Retina (tissue), 1 donor: ENCODE data around the gene FAF2.

Experiments used
- DNase-seq: peaks from one replicate; pipeline ENCODE4 v3.0.0-alpha.2; 2016

Gene FAF2

DNA sequence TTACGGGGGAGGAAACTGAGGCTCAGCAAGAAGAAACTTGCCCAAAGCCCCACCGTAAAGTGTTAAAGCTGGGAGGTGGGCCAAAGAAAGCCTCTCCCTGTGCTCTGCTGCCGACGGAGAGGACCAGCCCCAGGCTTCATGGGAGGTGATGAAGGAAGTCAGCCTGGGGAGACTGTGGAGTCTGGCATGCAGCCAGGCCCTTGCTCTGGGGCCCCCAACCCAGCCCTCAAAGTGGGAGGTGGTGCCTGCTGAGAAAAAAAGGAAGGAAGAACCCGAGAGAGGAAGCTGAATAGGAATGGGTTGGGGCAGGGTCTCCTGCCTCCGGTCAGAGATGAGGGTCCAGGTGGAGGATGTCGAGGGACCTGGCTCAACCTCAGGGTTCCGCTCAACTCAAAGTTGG, 85.2 kb downstream of the FAF2 start:
- no peak for DNase-seq

DNA sequence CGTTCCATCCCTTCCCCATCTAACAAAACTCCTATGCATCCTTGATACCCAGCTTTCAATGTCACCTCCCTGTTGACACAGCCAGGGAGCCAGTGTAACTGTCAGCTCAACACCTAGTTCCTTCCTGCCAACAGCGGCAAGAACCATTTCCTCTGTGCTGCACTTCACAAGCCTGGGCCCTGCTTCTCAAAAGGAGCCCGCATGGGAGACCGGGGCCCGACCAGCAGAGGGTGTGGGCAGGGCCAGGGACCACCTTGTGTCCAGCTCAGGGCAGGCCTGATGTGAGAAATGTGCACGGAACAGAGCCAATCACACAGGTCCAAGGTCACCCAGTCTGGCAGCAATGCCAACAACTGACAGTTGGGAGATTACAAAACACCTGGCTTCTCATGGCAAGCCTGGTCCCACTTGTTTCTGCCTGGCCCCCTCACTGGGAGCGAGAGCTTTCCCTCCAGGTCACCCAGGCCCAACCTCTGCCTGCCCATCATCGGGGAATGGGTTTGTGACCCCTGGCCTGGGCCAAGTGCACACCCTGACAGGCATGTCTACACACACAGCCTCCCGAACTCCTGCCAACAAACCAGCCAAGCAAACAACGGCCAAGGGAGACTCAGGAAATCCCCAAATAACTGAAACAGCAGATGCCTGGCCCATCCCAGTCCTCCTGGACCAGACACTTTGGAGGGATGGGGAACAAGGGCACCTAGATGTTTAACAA, 85.9 kb downstream of the FAF2 start:
- no peak for DNase-seq

- DNase-seq: no peak
Observed at GRCh38 chr5:176534640-176535039, 86.5 kb downstream of the FAF2 start.

DNA sequence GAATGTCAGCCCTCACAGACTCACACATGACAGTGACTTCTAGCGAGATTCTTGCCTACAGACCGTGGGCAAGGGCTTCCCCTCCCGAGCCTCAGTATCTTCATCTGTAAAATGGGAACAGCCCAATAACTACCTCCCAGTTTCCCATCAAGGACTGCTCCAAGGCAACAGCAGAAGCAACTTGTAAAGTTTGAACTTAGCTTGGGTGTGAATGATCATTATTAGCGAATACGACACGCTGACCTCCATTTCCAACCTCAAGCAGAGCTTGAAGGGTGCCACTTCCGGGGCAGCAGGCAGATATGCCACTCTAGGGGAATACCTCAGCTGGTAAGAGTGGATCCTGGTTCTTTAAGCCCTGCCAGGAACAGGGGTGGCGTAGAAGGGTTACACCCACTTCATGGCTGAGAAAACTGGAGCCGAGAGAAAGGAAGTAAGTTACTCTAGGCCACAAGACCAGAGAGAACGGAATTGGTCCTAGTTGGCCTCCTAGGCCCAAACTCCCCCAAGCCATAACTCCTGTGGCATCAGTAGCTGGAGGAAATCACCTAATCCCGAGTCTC, 87.0 kb downstream of the FAF2 start:
- no peak for DNase-seq

DNA sequence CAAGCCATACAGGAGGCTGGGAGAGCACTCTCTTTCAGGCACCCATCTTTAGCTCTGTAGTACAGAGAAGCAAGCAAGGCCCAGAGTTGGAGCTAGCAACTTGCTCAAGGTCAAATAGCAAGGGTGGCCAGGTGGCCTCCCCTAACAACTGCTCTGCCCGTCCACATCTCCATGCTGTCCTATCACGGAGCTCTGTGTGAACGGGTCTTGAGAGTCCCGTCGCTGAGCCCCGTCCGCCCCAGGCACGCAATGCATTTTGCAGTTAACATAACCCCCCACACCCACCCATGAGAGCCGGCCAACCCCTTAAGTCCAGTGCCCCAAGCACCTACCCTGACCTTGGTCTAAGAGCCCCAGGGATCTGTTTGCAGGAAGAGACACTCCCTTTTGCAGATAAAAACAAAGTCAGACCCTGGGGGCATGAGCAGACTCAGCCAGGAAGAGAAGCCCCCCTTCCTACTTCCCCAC, 87.5 kb downstream of the FAF2 start:
- DNase-seq: no peak

DNA sequence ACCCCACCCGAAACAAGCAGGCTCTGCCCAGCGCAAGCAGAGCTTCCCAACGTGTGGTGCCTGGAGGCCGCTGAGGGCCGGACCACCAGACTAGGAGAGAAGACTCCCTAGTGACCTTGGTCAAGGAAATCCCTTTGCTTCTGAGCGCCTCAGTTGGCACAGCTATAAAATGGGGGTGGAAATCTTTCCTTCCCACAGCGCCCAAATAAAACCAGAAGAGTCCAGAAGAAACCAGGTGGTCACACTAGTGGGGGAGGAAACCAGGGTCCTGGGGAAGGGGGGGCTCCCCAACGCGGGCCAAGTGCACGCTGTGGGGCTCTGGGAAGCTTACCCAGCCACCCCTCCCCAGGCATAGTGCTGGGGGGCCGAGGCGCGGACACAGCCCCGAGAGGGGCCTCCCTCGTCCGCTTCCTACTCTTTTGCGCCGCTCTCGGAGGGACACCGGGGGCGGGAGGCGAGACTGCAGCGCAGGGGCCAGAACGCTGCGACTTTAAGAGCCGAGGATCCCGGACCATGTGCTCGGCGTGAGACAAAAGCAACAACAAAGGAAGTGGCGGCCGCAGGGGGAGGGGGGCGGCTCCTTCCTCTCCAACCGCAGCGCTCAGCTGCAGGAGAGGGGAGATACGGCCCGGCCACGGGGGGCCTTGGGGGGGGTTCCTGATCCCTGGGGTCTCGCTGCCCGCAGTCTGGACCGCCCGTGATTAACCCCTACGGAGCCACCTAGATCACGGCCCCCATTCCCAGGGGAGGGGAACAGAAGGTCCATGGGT, 88.1 kb downstream of the FAF2 start:
- peak; percentile 88 for DNase-seq

DNA sequence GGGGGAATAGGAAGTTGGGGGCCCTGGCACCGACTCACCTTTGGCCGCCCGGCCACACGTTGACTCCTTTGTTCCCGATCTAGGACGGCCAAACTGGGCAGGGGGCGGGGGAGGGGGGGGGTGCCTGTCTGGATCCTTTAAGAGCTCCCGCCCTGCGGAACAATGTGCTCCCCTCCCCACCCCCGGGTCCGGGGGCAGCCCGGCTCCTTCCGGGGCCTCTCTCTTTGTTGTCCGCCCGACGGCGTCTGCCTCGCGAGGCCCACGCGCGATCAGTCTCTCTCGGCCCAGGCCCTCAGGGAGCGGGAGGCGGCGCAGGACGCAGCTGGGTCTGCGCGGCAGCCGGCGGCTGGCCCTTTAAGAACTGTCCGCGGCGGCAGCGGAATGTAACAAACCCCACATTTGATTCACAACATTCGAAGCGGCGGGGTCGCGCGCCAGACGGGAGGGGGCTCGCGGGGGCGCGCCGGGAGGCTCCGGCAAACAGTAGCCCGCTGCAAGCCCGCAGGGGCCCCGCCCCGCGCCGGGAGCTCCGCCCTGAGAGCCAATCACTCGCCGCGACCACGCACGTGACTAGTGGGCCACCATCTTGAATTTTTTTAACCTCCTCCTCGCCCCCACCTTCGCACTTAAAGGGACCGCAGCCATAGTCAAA, 88.8 kb downstream of the FAF2 start, which contains the start of gene RNF44:
Gene RNF44 (minus strand): TSS at position 501 of the 652 bp plus-strand sequence. CDS start 4,930 bp downstream, outside the sequence.
- peak; percentile 98 for DNase-seq

GRCh38 chr5:176537554-176538229, 89.5 kb downstream of the FAF2 start:
- DNase-seq: peak; percentile 97

DNA sequence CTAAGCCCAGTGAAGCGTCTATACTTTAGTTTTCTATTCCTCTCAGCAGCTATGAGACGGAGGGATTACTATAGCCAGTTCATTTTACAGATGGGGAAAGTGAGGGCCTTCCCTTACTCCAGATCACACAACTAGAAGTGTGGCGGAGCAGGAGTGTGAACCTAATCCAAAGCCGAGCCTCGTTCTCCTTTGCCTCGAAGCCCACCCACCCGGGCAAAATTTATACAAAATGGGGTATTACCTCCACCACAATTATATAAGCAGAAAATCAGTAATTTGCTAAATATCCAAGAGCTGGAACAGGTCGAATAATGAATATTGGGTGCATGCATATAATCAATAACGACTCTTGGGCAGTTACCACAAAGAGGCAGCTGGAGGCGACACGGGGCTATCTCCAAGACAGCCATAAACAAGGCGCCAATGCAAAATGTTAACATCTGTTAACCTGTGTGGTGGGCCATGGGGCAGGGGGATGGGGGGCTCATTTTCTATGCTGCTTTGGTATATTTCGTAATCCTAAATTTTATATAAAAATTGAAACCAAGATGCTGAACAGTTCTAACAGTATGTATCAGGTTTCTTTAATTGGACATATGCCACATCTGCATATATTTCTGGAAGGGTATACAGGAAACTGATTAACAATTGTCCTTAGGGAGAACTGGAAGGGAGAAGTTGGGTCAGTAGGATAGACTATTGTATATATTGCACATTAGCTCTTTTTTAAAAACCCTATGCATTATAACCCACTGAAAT, 90.2 kb downstream of the FAF2 start:
- no peak for DNase-seq

DNA sequence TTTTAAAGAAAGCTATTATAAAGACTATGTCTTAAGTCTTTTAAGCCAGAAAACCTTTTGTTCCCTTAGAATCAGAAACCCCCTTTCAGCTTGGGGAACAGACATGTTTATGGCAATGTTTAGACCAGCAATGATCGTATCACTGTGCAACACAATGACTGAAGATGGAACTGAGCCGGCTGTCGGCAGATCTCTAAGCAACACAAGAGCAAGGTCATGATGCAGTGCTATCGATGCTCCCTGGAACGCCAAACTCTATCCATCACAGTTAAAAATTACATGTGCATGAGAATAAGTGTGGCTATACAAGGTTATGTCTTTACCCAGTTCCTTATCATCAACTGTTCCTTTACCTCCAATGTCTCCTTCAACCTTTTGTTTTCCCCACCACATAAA, 90.8 kb downstream of the FAF2 start:
- DNase-seq: no peak

GRCh38 chr5:176540476-176540899, 92.3 kb downstream of the FAF2 start:
- DNase-seq: no peak

DNA sequence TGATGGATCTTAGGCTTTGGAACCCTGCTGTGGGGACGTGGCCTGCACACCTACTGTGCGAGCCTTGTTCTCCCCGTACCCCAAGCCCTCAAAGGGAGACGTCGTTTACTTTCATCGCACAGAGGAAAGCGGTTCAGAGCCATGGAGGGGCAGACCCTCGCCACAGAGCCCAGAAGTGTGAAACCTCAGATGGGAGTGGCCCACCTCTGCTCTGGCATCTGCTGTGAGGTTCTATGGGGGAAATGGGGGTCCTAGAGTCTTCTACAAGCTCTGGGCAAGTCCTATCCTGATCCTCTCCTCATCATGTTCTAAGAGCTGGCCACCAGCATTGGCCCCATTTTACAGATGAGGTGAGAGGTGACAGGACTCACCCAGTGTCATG, 92.8 kb downstream of the FAF2 start:
- DNase-seq: no peak

DNA sequence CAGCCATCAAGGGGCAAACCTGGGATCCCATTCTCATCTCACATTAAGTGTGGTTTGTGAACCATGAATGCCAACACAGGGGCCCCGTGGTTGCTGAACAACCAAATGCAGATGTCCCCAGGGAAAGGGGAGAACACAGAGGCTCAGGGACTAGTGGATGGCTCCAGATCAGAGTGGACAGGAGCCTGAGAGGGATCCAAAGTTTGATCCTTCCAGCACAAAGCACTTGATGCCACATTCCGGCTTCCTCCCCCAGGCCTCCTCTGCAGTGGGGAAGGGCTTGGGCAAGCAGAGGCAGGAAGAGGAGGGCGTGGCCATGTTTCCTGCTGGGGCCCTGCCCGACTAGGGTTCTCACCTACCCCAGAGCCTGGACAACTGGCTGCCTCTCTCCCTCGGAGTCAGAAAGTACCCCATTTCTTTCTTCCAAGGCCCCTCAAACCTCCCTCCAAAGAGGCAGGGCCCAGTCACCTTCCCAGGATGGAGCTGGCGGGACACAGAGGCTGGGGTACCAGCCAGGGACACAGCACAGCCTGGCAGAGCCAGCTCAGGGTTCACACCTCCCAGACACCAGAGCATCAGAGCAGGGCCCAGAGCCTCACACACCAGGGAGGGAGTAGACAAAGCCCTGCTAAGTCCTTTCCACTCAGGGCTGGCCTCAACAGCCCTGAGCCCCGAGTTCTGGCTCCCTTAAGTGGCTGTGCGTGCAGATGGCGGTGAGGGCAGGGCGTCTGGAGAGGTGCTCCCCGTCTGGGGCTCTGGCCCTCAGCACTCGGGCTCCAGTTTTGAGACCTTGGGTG, 93.4 kb downstream of the FAF2 start:
- no peak for DNase-seq

DNA sequence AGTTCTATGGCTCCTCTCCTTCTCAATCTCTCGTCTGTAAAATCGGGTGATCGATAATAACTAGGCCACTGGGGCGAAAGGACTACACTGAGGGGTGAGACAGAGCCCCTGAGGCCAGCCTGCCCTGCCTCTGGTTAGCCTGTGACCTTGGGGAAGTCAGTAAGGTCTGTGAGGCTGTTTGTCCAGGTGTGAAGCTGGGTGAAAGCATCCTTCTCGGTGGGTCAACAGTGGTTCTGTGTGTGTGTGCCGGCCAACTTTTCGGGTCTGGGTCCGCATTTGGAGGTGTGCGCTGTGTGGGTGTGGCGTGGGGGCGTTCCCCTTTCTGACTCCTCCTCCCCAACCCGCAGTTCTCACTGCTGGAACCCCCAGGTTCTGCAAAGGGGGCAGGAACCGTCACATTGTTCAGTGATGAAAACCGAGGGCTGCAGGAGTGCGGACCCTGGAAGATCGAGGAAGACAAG, 94.0 kb downstream of the FAF2 start:
- no peak for DNase-seq

DNA sequence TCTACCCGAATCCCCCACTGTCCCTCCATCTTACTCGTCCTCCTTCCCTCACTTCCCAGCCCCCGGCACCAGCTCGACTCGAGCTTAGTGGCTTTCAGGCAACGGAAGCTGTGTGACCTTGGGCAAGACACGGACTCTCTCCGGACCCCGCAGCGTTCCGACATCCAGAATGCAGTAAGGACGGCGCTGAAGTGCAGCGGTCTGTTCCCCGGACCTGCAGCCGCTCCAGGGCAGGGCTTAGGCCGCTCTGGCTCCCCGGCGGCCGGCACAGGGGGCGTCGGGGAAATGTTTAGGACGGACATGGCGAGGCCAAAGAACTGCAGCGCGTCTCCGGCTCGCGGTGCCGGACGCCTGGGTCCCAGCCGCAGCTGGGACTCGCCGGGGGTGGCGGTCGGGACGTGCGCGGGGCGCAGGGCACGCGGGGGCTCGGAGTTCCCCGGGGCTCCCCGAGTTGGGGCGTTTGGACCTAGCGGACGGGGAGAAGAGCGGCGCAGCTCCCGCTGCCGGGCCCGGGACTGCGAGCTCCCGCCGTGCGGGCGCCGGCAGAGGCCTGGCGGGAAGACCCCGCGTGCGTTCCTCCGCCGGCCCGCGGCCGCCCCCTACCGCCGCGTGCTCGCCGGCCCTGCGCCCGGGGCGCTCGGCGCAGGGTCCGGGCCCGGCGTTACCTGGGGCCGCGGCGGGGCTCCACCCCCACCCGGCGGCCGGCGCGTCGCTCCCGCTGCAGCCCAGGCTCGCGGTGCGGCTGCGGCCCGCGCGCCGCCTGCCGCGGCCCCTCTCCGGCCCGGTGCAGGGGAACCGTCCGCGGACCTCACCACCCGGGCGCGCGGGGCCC, 94.6 kb downstream of the FAF2 start:
- DNase-seq: peak; percentile 66

GRCh38 chr5:176543428-176544182, 95.4 kb downstream of the FAF2 start:
- peak; percentile 84 for DNase-seq

DNA sequence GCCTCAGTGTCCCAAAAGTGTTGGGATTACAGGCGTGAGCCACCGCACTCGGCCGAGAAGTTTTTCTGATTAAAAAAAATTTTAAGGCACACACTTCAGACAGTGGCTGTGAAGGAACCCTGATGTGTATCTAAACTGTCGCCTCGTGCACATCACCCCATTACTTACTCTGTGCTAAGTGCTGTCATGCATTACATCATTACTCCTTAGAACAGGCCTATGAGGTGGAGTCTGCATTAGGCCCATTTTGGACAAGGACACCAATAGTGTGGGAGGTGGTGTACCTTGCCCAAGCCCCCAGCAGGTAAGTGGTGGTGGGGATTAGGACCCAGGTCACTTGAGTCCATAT, 97.2 kb downstream of the FAF2 start:
- DNase-seq: no peak

DNA sequence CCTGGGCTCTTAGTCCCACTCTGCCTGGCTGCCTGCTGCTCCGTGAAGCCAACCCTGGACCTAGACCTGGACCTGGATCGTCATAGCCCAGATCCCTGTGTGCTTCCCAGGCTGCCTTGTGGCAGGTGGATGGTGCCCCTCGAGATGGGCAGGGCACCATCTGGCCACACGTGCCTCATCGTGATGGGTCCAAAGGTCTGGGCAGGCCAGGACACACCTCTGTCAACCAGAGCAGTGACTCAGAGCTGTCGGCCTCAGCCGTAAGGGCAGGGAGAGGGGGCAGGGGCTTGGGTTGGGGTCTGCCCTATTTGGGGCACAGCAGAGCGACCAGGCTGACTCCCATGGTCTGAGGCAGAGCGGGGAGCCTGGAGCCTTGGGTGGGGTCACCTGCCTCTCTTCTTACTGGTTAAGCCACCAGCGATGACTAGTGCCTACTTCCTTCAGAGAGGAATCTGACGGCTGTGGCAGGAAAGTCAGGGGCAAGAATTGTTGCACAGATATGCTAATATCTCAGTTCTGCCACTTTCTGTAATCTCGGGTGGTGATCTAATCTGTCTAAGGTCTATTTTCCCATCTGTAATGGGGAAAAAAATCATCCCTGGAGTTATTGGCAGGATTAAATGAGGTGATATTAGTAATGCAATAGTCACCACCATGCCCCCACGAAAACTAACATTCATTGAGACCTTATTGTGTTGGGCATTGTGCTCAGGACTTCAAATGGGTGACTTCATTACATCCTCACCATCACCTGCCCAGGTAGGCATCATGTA, 97.7 kb downstream of the FAF2 start:
- DNase-seq: no peak

- no peak for DNase-seq
Observed at GRCh38 chr5:176547802-176548201, 99.6 kb downstream of the FAF2 start.
